GM19023 (cell line): ENCODE results near the gene FOSL1.

Experiments used
- ATAC-seq: cut with Tn5 transposase; IDR thresholded peaks from one replicate; pipeline ENCODE4 v1.9.1; 2021; ENCODE audit warnings: mild to moderate bottlenecking, moderate library complexity; ENCODE audit not compliant: unreplicated experiment

FOSL1 gene

DNA sequence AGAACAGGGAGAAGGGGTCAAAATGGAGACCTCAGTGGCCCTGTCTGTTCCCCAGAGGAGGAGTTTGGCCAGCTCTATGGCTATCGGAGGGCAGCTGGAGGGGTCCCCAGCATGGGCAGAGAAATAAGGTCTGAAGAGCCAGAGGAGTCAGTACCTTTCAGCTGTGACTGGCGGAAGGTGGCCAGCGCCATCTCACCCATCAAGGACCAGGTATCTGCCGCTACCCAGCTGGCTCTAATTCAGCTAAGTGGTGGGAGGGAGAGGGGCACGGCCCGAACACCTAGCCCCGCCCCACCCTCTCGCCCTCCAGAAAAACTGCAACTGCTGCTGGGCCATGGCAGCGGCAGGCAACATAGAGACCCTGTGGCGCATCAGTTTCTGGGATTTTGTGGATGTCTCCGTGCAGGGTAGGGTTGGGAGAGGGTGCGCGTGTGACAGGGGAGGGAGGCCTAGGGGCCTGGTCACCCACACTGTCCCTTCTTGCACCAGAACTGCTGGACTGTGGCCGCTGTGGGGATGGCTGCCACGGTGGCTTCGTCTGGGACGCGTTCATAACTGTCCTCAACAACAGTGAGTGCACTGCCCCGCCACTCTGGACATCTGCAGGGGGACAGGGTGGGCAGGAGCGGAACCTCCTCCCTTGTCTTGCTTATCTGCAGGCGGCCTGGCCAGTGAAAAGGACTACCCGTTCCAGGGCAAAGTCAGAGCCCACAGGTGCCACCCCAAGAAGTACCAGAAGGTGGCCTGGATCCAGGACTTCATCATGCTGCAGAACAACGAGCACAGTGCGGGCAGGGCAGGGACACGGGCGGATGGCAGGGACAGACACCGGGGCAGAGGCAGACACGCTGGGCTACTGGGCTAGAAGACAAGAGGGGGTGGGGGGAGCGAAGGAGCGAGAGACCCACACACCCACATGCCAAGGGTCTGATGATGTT lies 17.8 kb downstream of the FOSL1 start:
- ATAC-seq = no peak

GRCh38 chr11:65880844-65881421 lies 19.3 kb downstream of the FOSL1 start:
- ATAC-seq = no peak

- ATAC-seq = no peak
Observed at GRCh38 chr11:65880027-65880426, 20.2 kb downstream of the FOSL1 start.

DNA sequence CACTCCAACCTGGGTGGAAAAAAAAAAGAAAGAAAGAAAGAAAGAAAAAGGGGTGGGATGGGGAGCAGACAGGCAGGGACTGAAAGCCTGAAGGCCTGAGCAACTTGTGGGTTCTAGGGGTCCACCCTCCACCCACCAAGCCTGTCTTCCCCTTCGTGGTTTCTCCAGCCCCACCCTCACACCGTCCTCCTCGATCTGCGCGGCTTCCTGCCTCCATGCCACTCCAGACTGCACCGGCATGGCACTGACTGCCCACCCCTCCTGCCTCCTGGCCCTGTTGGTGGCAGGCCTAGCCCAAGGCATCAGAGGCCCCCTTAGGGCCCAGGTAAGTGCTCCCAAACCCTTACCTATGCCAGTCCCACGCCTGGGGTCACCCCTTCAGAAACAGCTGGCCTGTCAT lies 20.6 kb downstream of the FOSL1 start, which contains the start of gene CTSW:
Gene CTSW (plus strand): TSS at position 221 of the 400 bp plus-strand sequence. CDS start 18 bp downstream, at position 239.
- no peak for ATAC-seq

DNA sequence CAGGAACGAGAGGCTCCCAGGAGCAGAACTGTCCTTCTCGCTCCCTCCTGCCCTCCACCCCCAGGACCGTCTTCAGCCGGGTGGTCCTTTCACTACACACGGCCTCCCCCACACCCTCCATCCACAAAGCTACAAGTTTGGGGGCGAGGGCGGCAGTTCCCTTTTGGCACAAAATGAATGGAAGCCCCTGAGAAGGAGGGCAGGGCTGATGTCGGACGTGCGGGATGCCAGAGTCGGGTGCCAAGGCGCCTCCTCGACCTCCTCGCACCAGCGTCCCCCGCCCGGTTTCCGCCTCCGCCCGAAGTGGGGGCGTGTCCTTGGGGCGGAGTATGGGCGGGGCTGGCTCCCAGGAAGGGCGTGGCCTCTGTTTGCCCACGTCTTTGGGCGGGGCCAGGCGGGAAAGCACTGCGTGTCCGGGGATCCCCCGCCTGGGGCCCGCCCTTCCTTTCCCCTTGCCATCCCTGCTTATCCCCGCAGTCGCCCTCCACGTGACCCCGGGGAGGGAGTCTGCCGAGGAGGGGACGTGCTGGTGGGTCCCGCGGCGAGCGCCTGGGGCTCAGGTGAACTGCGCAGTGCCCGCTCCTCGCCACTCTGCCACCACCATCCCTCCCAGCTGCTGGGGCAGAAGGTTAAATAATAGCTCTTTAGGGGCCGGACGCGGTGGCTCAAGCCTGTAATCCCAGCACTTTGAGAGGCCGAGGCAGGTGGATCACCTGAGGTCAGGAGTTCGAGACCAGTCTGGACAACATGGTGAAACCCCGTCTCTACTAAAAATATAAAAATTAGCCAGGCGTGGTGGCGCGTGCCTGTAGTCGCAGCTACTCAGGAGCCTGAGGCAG lies 26.7 kb downstream of the FOSL1 start:
- ATAC-seq = peak; percentile 81

DNA sequence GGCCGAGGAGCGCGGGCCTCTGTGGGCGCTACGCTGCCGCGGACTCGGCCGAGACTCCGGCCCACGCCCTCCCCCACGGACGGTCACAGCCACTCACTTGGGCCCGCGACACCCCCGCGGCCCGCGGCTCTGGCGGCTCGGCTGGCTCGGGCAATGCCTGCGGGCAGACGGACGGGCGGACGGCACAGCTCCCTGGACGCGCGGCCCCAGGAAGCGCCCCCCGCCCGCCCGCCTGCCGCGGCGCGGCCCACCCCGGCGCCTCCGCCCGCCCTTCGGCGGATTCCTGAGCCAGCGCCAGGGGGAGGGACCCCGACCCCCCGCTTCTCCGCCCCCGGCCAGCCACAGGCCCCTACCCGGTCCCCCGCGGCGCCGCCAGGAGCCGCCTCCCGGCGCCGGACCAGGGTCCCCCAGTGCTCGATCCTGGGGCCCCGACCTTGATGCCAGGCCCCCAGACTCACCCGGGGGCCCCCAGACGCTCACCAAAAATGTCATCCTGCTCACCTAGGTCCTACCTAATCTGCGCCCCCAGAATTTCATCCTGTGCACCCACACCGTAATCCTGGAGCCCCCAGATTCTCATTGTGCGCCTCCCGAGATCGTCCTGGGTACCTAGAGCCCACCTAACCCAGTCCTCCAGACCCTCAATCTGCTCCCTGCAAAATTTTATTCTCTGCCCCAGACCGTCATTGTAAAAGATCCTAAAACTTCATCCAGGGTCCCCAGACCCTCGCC lies 27.4 kb downstream of the FOSL1 start, which contains the start of gene EFEMP2:
Gene EFEMP2 (minus strand): TSS at position 215 of the 732 bp plus-strand sequence. CDS start 446 bp downstream, outside the sequence.
- ATAC-seq = no peak

DNA sequence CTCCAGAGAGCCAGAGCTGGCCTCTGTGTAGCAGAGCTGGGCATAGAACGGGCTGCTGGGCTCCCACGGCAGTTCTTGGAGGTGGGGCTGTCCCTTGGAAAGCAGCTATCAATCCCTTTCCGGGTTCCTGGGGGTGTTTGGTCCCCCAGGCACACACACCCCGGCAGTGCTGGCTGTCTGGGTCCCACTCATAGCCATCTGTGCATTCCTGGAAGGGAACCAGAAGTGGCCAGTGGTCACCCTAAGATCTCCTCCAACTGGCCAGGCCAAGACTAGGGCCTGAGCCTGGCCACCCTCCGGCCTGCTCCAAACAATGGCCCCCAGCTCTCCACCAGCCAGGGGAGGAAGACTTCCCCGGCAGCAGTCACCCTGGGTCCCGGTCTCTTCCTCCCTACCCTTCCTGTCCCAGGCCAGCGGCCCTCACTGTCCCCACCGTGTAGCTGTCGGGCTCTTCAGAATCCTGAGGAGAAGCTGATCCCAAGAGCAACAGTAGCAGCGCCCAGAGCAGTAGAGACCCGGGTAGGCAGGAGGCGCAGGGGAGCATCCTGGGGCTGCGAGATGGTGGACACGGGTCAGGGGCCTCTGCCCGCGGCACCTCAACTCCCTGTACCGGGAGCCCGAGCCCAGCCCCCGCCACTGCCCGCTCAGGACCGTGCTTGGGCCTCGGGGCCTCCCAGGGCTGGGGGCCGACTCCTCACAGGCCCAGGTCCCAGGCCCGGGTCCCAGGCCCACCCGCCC lies 28.2 kb downstream of the FOSL1 start:
- no peak for ATAC-seq

GRCh38 chr11:65870706-65871681 lies 29.2 kb downstream of the FOSL1 start:
- ATAC-seq = no peak

DNA sequence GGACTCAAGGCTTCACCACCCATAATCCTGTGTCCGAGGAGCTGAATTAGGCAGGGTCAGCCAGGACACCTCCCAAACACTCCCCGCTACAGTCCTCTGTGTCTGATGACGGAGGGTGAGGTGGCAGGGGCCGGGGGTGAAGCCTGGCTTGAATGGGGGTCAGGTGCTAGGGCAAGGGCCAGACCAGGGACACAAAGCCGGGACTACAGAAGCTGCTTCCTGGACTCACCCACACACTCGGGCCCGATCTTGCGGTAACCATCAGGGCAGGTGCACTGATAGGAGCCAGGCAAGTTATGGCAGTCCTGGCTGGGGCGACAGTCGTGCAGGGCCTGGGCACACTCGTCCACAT lies 29.9 kb downstream of the FOSL1 start:
- no peak for ATAC-seq

- ATAC-seq = no peak
Observed at GRCh38 chr11:65869643-65870306, 30.4 kb downstream of the FOSL1 start.

DNA sequence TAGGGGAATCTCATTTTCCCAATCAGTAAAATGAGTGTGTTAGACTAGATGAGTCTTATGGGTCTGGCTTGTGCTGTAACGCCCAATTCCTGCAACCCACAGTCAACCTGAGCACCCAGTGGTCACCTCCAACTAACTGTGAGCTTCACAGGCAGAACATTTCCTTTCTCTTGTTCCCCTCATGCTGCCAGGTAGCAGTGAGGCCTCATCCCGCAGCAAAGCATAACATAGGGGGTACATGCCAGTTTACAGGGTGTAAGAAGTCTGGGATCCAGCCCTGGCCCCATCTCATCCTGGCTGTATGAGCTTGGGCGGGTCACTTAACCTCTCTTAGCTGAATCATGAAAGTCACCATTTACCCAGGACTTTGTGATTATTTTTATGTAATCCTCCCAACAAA lies 31.3 kb downstream of the FOSL1 start:
- ATAC-seq = no peak

GRCh38 chr11:65868076-65868667 lies 32.0 kb downstream of the FOSL1 start:
- no peak for ATAC-seq

DNA sequence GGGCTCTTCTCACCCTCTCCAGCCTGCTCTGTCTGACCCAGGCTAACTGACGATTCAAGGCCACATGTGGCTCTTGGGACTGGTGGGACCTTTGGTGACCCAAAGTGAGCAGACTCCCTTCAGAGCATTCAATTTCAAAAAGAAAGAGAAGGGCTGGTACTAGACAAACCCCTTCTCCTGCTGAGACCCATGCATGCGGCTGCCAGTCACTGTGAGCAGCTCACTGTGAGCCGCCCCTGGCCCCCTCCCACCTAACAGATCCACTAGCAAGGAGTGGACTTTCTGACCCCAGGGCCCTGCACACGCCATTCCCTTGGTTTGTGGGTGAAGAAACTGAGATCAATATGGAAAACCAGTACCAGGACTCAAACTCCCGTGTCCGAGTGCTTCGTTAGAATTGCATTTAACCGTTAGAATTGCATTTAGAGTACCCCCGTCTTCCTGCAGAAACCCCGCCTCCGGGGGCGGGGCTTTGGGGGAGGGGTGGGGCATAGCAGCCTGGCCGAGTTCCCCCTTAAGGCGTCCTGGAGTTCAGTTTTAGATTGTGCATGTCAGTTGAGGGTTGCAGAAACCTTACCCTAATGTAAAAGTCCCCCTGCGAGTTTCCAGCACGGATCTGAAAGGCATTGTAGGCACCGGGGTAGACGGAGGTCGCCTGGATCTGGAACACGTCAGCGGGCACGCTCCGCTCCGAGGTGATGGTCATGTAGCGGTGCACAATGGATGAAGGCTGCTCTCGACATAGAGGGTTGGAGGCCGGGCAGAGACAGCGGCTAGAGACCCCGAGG lies 32.7 kb downstream of the FOSL1 start:
- no peak for ATAC-seq

- ATAC-seq = no peak
Observed at GRCh38 chr11:65866509-65867283, 33.5 kb downstream of the FOSL1 start.

- ATAC-seq = no peak
Observed at GRCh38 chr11:65865550-65866172, 34.5 kb downstream of the FOSL1 start.
